ENCODE results near the gene ANKLE1.

ANKLE1 gene

GRCh38 chr19:17281391-17282304 is at the start of gene ANKLE1:
TSS of gene ANKLE1 (plus strand) at chr19:17281901. CDS start at chr19:17281921, 20 bp downstream.
- Histone ChIP-seq H3K27me3 (ENCODE audit: low read depth, low read length) (no peaks in the 10 kb centered on the region), H3K36me3 (ENCODE audit: control insufficient read depth in 1 of 2, insufficient read depth in 2 of 2, low read length in 2 of 2) (peaks cover 8 to 21% of the 10 kb centered on the region in 2 donors), H3K27ac (ENCODE audit: low read length) (no peak within 1 kb of the TSS), H3K4me1 (ENCODE audit: control insufficient read depth in 1 of 2, insufficient read depth in 2 of 2, low read length in 2 of 2) (peaks cover 0 to 15% of the 10 kb centered on the region in 2 donors), H3K9me3 (ENCODE audit: control insufficient read depth in 1 of 2, low read length in 2 of 2) (no peaks in the 10 kb centered on the region), H3K4me3 (ENCODE audit: low read depth in 1 of 2, low read length in 2 of 2) (peak within 1 kb of the TSS; percentile 42 to 63)

- no peak overlapping the region for H3K27ac ChIP-seq (ENCODE audit: low read length)
- no peaks in the 10 kb centered on the region for H3K27me3 ChIP-seq (ENCODE audit: low read depth, low read length)
- H3K4me3 ChIP-seq (ENCODE audit: low read depth in 1 of 2, low read length in 2 of 2), result no peak overlapping the region
- no peaks in the 10 kb centered on the region for H3K9me3 ChIP-seq (ENCODE audit: control insufficient read depth in 1 of 2, low read length in 2 of 2)
- peaks cover 12 to 30% of the 10 kb centered on the region in 2 donors for H3K36me3 ChIP-seq (ENCODE audit: control insufficient read depth in 1 of 2, insufficient read depth in 2 of 2, low read length in 2 of 2)
- peaks cover 0 to 13% of the 10 kb centered on the region in 2 donors for H3K4me1 ChIP-seq (ENCODE audit: control insufficient read depth in 1 of 2, insufficient read depth in 2 of 2, low read length in 2 of 2)
Measured at GRCh38 chr19:17232258-17232657, 49.4 kb upstream of the ANKLE1 start.

- Histone ChIP-seq H3K4me1 (ENCODE audit: control insufficient read depth in 1 of 2, insufficient read depth in 2 of 2, low read length in 2 of 2) (peaks cover 0 to 12% of the 10 kb centered on the region in 2 donors), H3K4me3 (ENCODE audit: low read depth in 1 of 2, low read length in 2 of 2) (peak overlapping the region; percentile 33 to 63), H3K9me3 (ENCODE audit: control insufficient read depth in 1 of 2, low read length in 2 of 2) (no peaks in the 10 kb centered on the region), H3K27ac (ENCODE audit: low read length) (no peak overlapping the region), H3K27me3 (ENCODE audit: low read depth, low read length) (no peaks in the 10 kb centered on the region), H3K36me3 (ENCODE audit: control insufficient read depth in 1 of 2, insufficient read depth in 2 of 2, low read length in 2 of 2) (peaks cover 16 to 33% of the 10 kb centered on the region in 2 donors)
Measured at GRCh38 chr19:17234911-17235299, 46.8 kb upstream of the ANKLE1 start.

- Histone ChIP-seq H3K9me3 (ENCODE audit: control insufficient read depth in 1 of 2, low read length in 2 of 2) (no peaks in the 10 kb centered on the region), H3K4me3 (ENCODE audit: low read depth in 1 of 2, low read length in 2 of 2) (peak overlapping the region; percentile 33 to 63), H3K4me1 (ENCODE audit: control insufficient read depth in 1 of 2, insufficient read depth in 2 of 2, low read length in 2 of 2) (peaks cover 0 to 12% of the 10 kb centered on the region in 2 donors), H3K36me3 (ENCODE audit: control insufficient read depth in 1 of 2, insufficient read depth in 2 of 2, low read length in 2 of 2) (peaks cover 11 to 33% of the 10 kb centered on the region in 2 donors), H3K27me3 (ENCODE audit: low read depth, low read length) (no peaks in the 10 kb centered on the region), H3K27ac (ENCODE audit: low read length) (no peak overlapping the region)
Measured at GRCh38 chr19:17235300-17235970, 46.3 kb upstream of the ANKLE1 start.

- Histone ChIP-seq H3K4me1 (ENCODE audit: control insufficient read depth in 1 of 2, insufficient read depth in 2 of 2, low read length in 2 of 2) (peaks cover 0 to 12% of the 10 kb centered on the region in 2 donors), H3K27me3 (ENCODE audit: low read depth, low read length) (no peaks in the 10 kb centered on the region), H3K27ac (ENCODE audit: low read length) (no peak overlapping the region), H3K36me3 (ENCODE audit: control insufficient read depth in 1 of 2, insufficient read depth in 2 of 2, low read length in 2 of 2) (peaks cover 6 to 32% of the 10 kb centered on the region in 2 donors), H3K9me3 (ENCODE audit: control insufficient read depth in 1 of 2, low read length in 2 of 2) (no peaks in the 10 kb centered on the region), H3K4me3 (ENCODE audit: low read depth in 1 of 2, low read length in 2 of 2) (peak overlapping the region in 1 of 2 donors; percentile 63)
Measured at GRCh38 chr19:17235971-17236777, 45.5 kb upstream of the ANKLE1 start.

GRCh38 chr19:17236811-17237543 is 44.7 kb upstream of the ANKLE1 start:
- Histone ChIP-seq H3K4me3 (ENCODE audit: low read depth in 1 of 2, low read length in 2 of 2) (no peak overlapping the region), H3K27ac (ENCODE audit: low read length) (no peak overlapping the region), H3K4me1 (ENCODE audit: control insufficient read depth in 1 of 2, insufficient read depth in 2 of 2, low read length in 2 of 2) (peaks cover 0 to 12% of the 10 kb centered on the region in 2 donors), H3K36me3 (ENCODE audit: control insufficient read depth in 1 of 2, insufficient read depth in 2 of 2, low read length in 2 of 2) (peaks cover 6 to 24% of the 10 kb centered on the region in 2 donors), H3K9me3 (ENCODE audit: control insufficient read depth in 1 of 2, low read length in 2 of 2) (no peaks in the 10 kb centered on the region), H3K27me3 (ENCODE audit: low read depth, low read length) (no peaks in the 10 kb centered on the region)

GRCh38 chr19:17237747-17238706 is 43.7 kb upstream of the ANKLE1 start:
- Histone ChIP-seq H3K9me3 (ENCODE audit: control insufficient read depth in 1 of 2, low read length in 2 of 2) (no peaks in the 10 kb centered on the region), H3K4me3 (ENCODE audit: low read depth in 1 of 2, low read length in 2 of 2) (no peak overlapping the region), H3K4me1 (ENCODE audit: control insufficient read depth in 1 of 2, insufficient read depth in 2 of 2, low read length in 2 of 2) (peaks cover 0 to 22% of the 10 kb centered on the region in 2 donors), H3K27me3 (ENCODE audit: low read depth, low read length) (no peaks in the 10 kb centered on the region), H3K36me3 (ENCODE audit: control insufficient read depth in 1 of 2, insufficient read depth in 2 of 2, low read length in 2 of 2) (peaks cover 6 to 17% of the 10 kb centered on the region in 2 donors), H3K27ac (ENCODE audit: low read length) (no peak overlapping the region)

GRCh38 chr19:17240062-17240752 is 41.5 kb upstream of the ANKLE1 start:
- Histone ChIP-seq H3K4me1 (ENCODE audit: control insufficient read depth in 1 of 2, insufficient read depth in 2 of 2, low read length in 2 of 2) (peaks cover 0 to 29% of the 10 kb centered on the region in 2 donors), H3K27me3 (ENCODE audit: low read depth, low read length) (no peaks in the 10 kb centered on the region), H3K27ac (ENCODE audit: low read length) (no peak overlapping the region), H3K4me3 (ENCODE audit: low read depth in 1 of 2, low read length in 2 of 2) (no peak overlapping the region), H3K9me3 (ENCODE audit: control insufficient read depth in 1 of 2, low read length in 2 of 2) (no peaks in the 10 kb centered on the region), H3K36me3 (ENCODE audit: control insufficient read depth in 1 of 2, insufficient read depth in 2 of 2, low read length in 2 of 2) (peaks cover 6 to 17% of the 10 kb centered on the region in 2 donors)

GRCh38 chr19:17240826-17241399 is 40.8 kb upstream of the ANKLE1 start:
- no peak overlapping the region for H3K4me3 ChIP-seq (ENCODE audit: low read depth in 1 of 2, low read length in 2 of 2)
- H3K27me3 ChIP-seq (ENCODE audit: low read depth, low read length), result no peaks in the 10 kb centered on the region
- peaks cover 0 to 29% of the 10 kb centered on the region in 2 donors for H3K4me1 ChIP-seq (ENCODE audit: control insufficient read depth in 1 of 2, insufficient read depth in 2 of 2, low read length in 2 of 2)
- H3K27ac ChIP-seq (ENCODE audit: low read length), result no peak overlapping the region
- H3K36me3 ChIP-seq (ENCODE audit: control insufficient read depth in 1 of 2, insufficient read depth in 2 of 2, low read length in 2 of 2), result peaks cover 6 to 17% of the 10 kb centered on the region in 2 donors
- no peaks in the 10 kb centered on the region for H3K9me3 ChIP-seq (ENCODE audit: control insufficient read depth in 1 of 2, low read length in 2 of 2)
